Measurements from ENCODE around the gene FOXD1.
"Not testable (repeated sequence)": the region's sequence is repeated elsewhere in the genome, so short reads cannot be mapped to it uniquely, and the experiment has no call there.

The FOXD1 gene

DNA sequence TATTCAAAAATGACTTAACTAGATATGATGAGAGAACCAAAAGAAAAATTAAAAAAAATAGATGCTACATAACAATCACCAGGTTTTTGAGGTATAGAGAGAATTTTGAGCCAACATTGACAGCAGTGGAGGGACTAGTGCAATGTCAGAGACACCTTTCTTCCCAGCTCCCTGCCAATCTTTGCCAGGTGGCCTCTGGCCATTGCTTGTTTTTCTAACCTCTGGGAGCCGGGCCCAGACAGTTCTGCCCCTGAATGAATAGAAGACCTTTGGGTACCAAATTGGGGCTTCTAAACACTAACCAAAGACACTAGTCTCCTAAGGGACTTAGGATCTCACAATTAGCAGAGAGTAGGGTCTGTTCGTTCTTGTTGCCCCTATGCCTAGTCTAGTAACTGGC is 33.4 kb downstream of the FOXD1 start:
- DNase-seq, result no peak

DNA sequence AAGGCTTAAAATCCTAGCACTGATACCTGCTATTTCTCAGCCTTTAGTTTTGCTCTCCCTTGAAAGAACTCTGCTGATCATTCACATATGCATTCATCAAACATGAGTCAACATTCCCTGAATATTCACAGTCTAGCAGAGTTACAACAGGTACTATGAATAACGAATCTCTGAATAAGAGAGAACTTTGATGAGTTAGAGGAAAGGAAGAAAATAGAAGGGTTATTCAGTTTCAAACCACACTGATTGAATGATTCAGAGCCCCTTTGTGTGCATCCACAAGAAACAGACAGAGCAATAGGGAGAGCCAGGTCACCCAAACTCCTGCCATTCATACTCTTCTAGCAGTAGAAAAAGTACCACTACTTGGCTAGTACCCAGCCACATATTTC is 36.0 kb downstream of the FOXD1 start:
- no peak for DNase-seq

DNA sequence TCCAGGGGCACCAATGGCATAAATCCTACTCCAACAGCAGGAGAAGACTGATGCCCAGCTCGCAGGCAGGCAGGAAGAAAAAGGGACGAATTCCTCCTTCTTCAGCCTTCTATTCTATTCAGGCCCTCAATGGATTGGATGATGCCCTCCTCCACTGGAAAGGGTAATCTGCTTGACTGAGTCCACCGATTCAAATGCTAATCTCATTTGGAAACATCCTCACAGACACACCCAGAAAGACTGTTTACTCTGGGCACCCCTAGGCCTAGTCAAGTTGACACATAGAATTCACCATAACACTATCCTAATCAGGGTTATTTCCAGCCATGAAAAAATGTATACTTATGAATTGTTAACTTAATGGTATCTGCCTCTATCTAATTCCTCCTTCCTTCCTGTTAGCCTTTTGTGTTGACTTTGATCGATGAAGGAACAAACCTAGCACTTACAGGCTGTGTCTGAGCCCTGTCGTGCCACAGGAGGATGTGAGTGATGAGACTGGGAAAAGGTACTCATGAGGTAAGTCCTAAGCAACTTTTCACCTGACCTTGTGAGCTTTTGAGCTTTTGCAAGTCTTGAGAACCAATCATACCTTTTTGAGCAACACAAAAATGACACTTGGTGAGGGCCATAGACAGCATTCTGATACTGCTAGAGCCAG is 36.5 kb downstream of the FOXD1 start:
- DNase-seq, result no peak

DNA sequence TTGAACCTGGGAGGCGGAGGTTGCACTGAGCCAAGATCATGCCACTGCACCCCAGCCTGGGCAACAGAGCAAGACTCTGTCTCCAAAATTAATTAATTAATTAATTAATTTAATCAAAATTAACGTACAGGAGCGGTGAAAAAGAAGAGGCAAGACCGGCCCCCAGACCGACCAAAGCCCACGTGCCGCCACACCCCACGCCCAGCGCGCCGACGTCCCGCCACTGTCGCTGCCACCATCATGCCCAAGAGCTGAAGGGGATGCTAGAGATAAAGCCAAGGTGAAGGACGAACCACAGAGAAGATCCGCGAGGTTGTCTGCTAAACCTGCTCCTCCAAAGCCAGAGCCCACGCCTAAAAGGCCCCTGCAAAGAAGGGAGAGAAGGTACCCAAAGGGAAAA is 38.6 kb downstream of the FOXD1 start:
- not testable (repeated sequence) for DNase-seq

DNA sequence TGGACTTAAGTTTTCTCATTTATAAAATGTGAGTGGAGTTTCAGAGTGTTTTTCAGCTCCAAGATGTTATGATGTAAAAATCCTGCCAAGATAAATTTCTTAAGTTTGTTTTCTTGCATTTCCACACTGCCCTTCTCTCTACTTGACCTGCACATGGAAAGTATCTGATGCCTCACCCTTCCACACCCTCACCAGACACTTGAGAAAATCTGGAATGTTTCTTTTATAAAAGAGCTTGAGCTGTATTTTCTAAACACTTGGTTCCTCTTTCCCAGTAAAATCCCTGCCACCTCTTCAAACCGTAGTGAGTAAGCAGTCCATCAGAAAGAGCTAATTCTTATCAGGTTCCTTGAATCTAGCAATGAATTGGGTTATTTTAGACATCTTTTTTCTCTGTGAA is 42.9 kb downstream of the FOXD1 start:
- DNase-seq, result no peak

DNA sequence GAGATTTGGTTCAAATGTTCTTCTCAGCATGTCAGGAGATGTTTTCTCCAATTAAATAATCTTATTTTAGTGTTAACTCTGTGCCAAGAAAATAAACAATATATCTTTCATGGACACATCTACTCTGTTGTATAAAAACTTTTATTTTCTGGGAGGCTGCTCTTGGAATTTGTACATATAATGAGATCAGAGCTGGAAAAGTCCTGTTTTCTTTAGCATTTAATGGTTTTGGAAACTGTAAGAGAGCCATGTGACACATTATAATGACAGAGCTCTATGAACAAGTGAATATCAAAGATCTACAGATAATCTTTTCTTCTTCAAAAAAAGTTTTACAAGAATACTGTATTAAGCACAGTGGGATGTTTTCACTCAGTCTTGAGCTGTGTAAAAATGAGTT is 48.8 kb downstream of the FOXD1 start:
- DNase-seq, result no peak
